ENCODE results near the gene ADD1. TPM values are rescaled to one million over a fixed set of nuclear protein-coding genes. Genes with fewer than 3 reads are reported as not detected.
"Not testable (repeated sequence)": the region's sequence is repeated elsewhere in the genome, so short reads cannot be mapped to it uniquely, and the experiment has no call there.

The ADD1 gene
- total and polyA plus RNA-seq, 2 of the 13 experiments (the other 11 are each of a cell fraction or from before 2014, with no cell fraction given), result 73.9 to 122 TPM

GRCh38 chr4:2937146-2937857, 93.7 kb downstream of the ADD1 start (continued):
- TF ChIP-seq BCLAF1 (IDR thresholded peaks at IDR 0.05) (no peak), ZNF614 (CRISPR knock-in tag; IDR thresholded peaks at IDR 0.05; ENCODE audit: borderline replicate concordance) (peak; percentile 63; the same call in 1 of the 2 replicates), ZNF772 (CRISPR knock-in tag; IDR thresholded peaks at IDR 0.05) (peak; percentile 75; the same call in 1 of the 2 replicates), THAP11 (CRISPR knock-in tag; IDR thresholded peaks at IDR 0.05) (peak; percentile 76; the same call in 1 of the 2 replicates), ATF1 (CRISPR knock-in tag; IDR thresholded peaks at IDR 0.05) (0 out of 2 replicates have a peak, but pooled peaks have one; percentile 45)

- no peak for FAIRE-seq
- Histone ChIP-seq H3K9ac (ENCODE audit: insufficient read depth, low read depth, low read length) (no peak overlapping the region), H3K27ac (ENCODE audit: extremely low read length, insufficient read depth, low read length) (no peak overlapping the region), H2AFZ (ENCODE audit: low read length) (no peak overlapping the region), H3K4me2 (ENCODE audit: low read depth, low read length) (no peak overlapping the region), H3K79me2 (ENCODE audit: insufficient read depth, low read length) (peaks cover 10% of the 10 kb centered on the region), H4K20me1 (ENCODE audit: insufficient read depth, low read length) (peaks cover 19% of the 10 kb centered on the region; the same call in 1 of the 2 replicates), H3K9me3 (ENCODE audit: low read length) (no peaks in the 10 kb centered on the region), H3K36me3 (replicated peaks in 1 of 2; ENCODE audit: control insufficient read depth in 1 of 2, insufficient read depth in 2 of 2, low read length in 2 of 2) (peaks cover 31 to 52% of the 10 kb centered on the region in 2 experiments), H3K27me3 (ENCODE audit: control insufficient read depth in 1 of 2, insufficient read depth in 2 of 2, low read length in 2 of 2) (no peaks in the 10 kb centered on the region; a peak in 1 of 5 replicates), H3K4me1 (ENCODE audit: insufficient read depth, low read length) (peaks cover 36% of the 10 kb centered on the region), H3K4me3 (replicated peaks in 1 of 3; ENCODE audit: insufficient read depth in 1 of 3, low read depth in 2 of 3, low read length in 3 of 3) (no peak overlapping the region)
- ChIA-PET POLR2A (interaction anchor here (1.4 kb wide), 1 partner anchor 25 kb away, joined by 5 read pairs; the partner anchor contains the start of genes GRK4 and NOP14), CTCF (ENCODE audit: low intra/inter-chr PET ratio, low total read pairs) (interaction anchor here (1.6 kb wide), 1 partner anchor 18 kb away, joined by 5 read pairs; no protein-coding TSS in a partner anchor)
- TF ChIP-seq GLI4 (CRISPR knock-in tag; IDR thresholded peaks at IDR 0.05; ENCODE audit: borderline replicate concordance), result no peak
- ATAC-seq, result no peak
- intact Hi-C loops (cut with micrococcal nuclease; ENCODE audit: unreplicated experiment), result loop anchor here (5.0 to 10.0 kb wide), 2 partner anchors 73 to 96 kb away; partner anchors contain the start of gene ADD1
- WGBS (ENCODE audit: low lambda C conversion rate), result 96% methylated on average over 12 of the region's 12 CpGs
- in situ Hi-C loops (cut with HindIII; ENCODE audit: extremely low pct_ligation_motif_present, low pct_unique_long_range_greater_than_20kb), result no loop called here
- DNase-seq (ENCODE audit: low spot score), result no peak
- BruUV-seq (replicated peaks), result no TSS peak
These were observed 94.3 kb downstream of the ADD1 start for GRCh38 chr4:2937986-2938385.

GRCh38 chr4:2938411-2938810, 94.8 kb downstream of the ADD1 start:
- H3K9ac ChIP-seq (ENCODE audit: insufficient read depth, low read depth, low read length); FAIRE-seq; H3K27ac ChIP-seq (ENCODE audit: extremely low read length, insufficient read depth, low read length); H3K27me3 ChIP-seq (ENCODE audit: control insufficient read depth in 1 of 2, insufficient read depth in 2 of 2, low read length in 2 of 2); H2AFZ ChIP-seq (ENCODE audit: low read length); in situ Hi-C loops (cut with HindIII; ENCODE audit: extremely low pct_ligation_motif_present, low pct_unique_long_range_greater_than_20kb); H3K9me3 ChIP-seq (ENCODE audit: low read length); ATAC-seq; H3K4me2 ChIP-seq (ENCODE audit: low read depth, low read length); CTCF ChIA-PET (ENCODE audit: low intra/inter-chr PET ratio, low total read pairs); H3K4me3 ChIP-seq (replicated peaks in 1 of 3; ENCODE audit: insufficient read depth in 1 of 3, low read depth in 2 of 3, low read length in 3 of 3); DNase-seq (ENCODE audit: low spot score); POLR2A ChIA-PET; BruUV-seq (replicated peaks): not testable (repeated sequence)
- 93% methylated on average over 10 of the region's 10 CpGs for WGBS (ENCODE audit: low lambda C conversion rate)
- Histone ChIP-seq H3K36me3 (replicated peaks in 1 of 2; ENCODE audit: control insufficient read depth in 1 of 2, insufficient read depth in 2 of 2, low read length in 2 of 2) (peaks cover 35 to 57% of the 10 kb centered on the region in 2 experiments), H3K4me1 (ENCODE audit: insufficient read depth, low read length) (peaks cover 32% of the 10 kb centered on the region), H4K20me1 (ENCODE audit: insufficient read depth, low read length) (peaks cover 19% of the 10 kb centered on the region; the same call in 1 of the 2 replicates), H3K79me2 (ENCODE audit: insufficient read depth, low read length) (peaks cover 10% of the 10 kb centered on the region)
- intact Hi-C loops (cut with micrococcal nuclease; ENCODE audit: unreplicated experiment), result loop anchor here (5.0 to 10.0 kb wide), 2 partner anchors 74 to 96 kb away; partner anchors contain the start of gene ADD1
